DLD1 (cell line): ENCODE data around the gene CDH18.

Source experiments
- in situ Hi-C: cut with HindIII; loops from 2 replicates; pipeline ENCODE4 v1.10.0; 2017; ENCODE audit warnings: low sequenced_read_pairs

CDH18 gene

DNA sequence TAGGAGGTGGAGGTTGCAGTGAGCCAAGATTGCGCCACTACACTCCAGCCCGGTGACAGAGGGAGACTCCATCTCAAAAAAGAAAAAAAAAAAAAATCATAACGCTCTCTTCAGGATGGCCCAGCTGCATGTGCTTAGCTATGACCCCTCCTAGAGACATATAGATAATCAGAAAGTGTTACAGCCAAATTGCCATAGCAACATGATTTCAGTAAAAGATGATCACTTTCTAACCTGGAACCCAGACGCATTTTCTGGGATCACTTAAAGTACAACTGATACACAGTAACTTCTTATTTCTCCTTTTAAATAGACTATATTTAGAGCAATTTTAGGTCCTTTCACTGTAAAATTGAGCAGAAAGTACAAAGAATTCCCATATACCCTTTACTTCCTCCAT is 372.9 kb downstream of the CDH18 start:
- in situ Hi-C loops, result no loop called here

DNA sequence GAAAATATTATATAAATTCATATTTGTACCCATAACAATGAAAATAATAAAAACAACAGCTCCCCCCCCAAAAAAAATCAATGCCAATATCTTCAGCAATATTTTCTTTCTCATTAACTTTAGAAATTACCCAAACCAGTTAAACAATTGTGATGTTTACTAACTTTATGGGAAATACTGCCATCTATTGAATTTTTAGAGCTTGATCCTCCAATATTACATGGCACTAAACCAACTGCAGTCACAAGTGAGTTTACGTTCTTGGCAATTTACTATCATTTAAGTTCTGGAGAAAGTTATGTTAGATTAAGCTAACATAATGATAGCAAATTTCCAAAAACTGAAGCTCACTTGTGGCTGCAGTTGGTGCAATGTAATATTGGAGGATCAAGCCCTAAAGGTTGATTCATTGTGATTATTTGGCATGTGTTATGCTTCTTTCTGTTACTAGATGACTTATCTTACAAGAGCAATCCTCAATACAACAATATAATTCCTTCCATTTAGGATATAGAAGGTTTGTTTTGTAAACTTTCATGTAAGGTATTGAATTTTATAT is 379.5 kb downstream of the CDH18 start:
- in situ Hi-C loops, result no loop called here

DNA sequence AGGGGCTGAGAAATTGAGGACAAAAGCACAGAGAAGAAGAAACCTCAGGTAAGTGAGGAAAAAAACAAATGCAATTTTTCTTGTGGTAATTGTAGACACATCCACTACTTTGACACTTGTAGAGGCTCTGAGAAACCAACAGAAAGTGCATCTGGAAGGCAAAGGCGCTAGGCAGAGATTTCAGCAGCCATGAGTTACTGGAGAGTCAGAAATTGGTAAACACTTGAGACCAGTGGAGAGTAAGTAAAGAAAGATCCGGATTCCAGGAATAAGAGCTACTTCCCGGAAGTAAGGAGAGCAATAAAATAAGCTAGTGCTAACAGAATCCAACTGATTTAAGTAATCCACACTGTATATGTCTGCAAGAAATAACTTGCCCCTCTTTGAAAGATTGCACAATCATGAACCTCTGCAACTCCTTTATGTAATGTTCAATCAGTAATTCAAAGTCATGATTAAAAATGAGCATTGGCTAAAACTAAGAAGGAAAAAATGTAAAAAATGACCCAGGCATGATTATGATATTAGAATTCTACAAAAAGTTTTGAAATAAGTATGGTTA is 382.1 kb downstream of the CDH18 start:
- in situ Hi-C loops, result no loop called here

GRCh38 chr5:19584131-19584530 is 403.9 kb downstream of the CDH18 start:
- in situ Hi-C loops, result no loop called here

- in situ Hi-C loops, result no loop called here
These were observed 410.1 kb downstream of the CDH18 start for GRCh38 chr5:19577882-19578281.

GRCh38 chr5:19568004-19568403 is 420.0 kb downstream of the CDH18 start:
- in situ Hi-C loops, result no loop called here

- in situ Hi-C loops, result no loop called here
These were observed 422.5 kb downstream of the CDH18 start for GRCh38 chr5:19565466-19565865.

DNA sequence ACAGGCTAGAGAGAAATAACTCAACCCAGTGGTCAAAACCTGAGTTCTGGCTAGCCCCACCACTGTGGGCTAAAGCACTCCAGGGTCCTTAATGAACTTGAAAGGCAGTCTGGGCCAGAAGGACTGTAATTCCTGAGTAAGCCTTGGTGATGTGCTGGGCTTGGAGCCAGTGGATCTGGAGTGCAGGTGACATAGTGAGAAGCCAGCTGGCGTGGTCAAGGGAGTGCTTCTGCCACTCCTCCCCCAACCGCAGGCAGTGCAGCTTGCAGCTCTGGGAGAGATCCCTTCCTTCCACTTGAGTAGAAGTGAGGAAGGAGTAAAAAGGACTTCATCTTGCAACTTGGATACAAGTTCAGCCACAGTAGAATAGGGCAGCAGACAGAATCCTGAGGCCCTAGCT is 424.0 kb downstream of the CDH18 start:
- in situ Hi-C loops, result no loop called here

- in situ Hi-C loops, result no loop called here
These were observed 432.1 kb downstream of the CDH18 start for GRCh38 chr5:19555876-19556275.

DNA sequence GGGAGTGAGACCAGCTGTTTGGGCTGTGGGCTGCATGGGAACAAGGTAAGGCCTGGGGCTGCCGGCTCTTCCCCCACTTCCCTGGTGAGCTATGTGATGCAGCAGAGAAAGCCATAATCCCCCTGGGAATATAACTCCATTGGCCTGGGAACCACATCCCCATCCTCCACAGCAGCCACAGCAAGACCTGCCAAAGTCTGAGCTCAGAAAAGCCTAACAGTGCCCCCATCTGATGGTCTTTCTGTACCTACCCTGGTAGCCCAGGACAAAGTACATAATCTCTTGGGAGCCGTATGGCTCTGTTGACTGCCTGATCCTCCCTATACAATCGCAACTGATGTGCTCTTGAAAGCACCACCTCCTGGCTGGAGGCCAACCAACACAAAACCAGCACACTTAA is 432.6 kb downstream of the CDH18 start:
- in situ Hi-C loops, result no loop called here

GRCh38 chr5:19554524-19554923 is 433.5 kb downstream of the CDH18 start:
- in situ Hi-C loops, result no loop called here

DNA sequence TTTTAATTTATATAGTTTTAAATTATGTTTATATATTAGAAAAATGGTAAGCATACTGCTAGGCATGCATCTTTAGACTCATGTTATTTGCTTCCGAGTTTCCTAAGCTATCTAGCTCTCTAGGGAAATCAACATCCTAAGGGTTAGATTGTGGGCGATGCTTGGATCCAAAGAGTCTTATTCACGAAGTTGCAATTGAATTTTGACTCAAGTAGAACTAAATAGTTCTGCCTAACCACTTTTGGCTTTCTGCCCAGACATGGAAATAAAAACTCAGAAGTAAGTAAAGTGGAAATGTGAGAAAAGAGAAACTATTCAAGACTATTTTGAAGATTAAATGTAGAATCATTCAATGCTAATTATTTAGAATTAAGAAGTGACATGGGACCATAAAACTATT is 440.4 kb downstream of the CDH18 start:
- in situ Hi-C loops, result no loop called here

GRCh38 chr5:19546521-19546920 is 441.5 kb downstream of the CDH18 start:
- in situ Hi-C loops, result no loop called here

DNA sequence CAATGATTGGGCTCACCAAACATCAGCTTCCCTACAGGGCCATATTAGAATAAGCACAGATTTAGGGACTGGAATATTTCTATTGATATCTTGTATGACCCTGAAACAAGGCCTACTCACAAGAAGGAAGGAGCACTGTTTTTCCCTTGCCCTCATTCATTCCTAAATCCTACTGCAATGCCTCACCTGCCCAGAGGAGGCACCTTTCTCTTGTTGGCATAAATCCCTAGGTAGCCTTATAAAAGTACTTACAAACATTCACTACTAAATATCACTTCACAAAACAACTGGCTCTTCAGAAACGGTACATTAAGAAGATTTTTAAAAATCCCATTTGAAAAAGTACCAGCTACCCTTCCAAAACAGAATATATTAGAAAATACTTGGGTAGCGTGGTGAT is 449.4 kb downstream of the CDH18 start:
- in situ Hi-C loops, result no loop called here

DNA sequence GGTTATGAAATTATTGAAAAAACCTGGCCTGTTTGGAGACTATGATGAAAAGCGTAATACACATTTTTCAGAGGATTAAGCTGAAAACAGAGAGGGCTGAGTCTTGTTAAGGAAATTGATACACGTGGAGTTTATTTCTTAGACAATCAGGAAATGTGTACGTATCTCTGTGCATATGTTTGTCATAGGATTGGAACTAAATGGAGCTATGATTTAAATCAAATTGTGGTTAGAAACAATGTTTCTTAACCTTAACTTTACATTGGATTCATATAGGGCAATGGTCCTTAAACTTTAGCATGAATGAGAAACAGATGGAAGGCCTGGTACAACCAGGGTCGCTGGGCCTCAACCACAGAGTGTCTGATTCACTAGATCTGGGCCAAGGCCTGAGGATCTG is 451.6 kb downstream of the CDH18 start:
- in situ Hi-C loops, result no loop called here

DNA sequence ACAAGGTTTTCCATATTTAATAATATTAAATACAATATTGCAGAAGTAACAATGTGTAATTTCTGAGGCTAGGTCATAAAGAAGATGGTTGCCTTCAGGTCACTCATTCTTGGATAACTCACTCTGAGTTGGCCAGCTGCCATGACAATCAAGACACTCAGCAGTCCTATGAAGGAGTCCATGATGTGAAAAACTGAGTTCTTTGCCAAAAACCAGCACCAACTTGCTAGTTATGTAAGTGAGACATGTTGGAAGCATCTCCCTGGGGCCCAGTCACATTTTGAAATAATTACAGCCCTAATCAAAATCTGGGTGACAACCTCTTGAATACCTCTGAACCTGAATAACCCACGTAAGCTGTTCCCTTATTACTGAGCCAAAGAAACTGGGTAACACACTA is 453.2 kb downstream of the CDH18 start:
- in situ Hi-C loops, result no loop called here

DNA sequence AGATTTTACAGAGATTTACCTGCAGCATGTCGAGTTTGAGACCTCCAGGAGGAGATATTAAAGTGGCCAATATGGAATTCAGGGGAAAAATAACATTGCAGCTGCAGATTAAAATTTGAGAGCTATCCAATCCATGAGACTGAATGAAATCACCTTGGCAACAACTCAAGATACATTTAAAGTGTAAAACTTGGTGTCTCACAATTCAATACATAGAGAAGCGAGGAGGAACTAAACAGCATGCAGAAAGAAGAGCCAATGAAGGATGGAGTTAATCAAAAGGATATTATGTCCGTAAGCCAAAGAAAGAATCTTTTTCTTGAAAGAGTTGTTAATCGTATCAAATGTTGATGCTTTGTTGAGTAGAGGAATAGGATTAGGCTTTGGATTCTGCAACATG is 455.1 kb downstream of the CDH18 start:
- in situ Hi-C loops, result no loop called here

DNA sequence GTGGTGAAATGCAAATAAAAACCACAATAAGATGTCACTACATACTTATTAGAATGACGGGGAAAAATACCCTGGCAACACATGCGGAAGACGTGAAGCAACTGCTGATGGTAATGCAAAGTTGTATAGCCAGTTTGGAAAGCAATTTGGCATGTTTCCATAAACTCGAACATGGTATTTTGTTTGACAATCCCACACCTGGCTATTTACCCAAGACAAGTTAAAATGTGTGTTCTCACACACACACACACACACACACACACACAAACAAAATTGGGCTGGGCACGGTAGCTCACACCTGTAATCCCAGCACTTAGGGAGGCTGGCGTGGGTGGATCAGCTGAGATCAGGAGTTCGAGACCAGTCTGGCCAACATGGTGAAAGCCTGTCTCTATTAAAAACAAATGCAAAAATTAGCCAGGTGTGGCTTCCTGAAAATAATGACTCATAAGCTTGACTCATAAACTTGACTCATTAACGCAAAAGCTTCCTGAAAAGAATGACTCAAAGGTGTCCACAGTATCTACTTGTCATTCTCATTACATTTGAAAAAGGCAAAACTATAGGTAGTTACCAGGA is 456.5 kb downstream of the CDH18 start:
- in situ Hi-C loops, result no loop called here

DNA sequence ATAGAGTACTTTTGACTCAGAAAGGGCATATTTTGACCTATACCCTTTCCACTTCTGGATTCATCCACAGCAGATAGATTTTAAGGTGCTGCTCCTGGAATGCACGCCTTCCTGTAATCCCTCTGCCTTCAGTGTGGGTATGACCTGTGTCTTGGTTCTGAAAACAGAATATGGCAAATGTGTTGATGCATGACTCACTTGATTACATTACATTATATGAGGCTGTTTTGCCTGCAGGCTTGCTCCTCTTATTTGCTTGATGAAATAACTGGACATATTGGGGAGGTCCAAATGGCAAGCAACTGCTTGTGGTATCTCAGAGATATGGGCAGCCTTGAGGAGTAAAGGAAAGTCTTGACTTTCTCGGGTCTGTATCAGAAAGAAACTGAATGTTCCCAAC is 468.6 kb downstream of the CDH18 start:
- in situ Hi-C loops, result no loop called here

GRCh38 chr5:19498852-19499251 is 489.1 kb downstream of the CDH18 start:
- in situ Hi-C loops, result no loop called here

- in situ Hi-C loops, result no loop called here
These were observed 490.7 kb downstream of the CDH18 start for GRCh38 chr5:19497229-19497815.

GRCh38 chr5:19496056-19496455 is 491.9 kb downstream of the CDH18 start:
- in situ Hi-C loops, result no loop called here

GRCh38 chr5:19492861-19493260 is 495.1 kb downstream of the CDH18 start:
- in situ Hi-C loops, result no loop called here
